Hematopoietic multipotent progenitor cell treated with erythropoietin and hydrocortisone succinate and interleukin-3 and kit ligand, for 15 days (in vitro differentiated cells): ENCODE data around the gene LHX2.
"Not testable (repeated sequence)": the region's sequence is repeated elsewhere in the genome, so short reads cannot be mapped to it uniquely, and the experiment has no call there.

Experiments
- DNase-seq: peaks from one replicate; pipeline ENCODE4 v3.0.0-alpha.2; 2015; ENCODE audit warnings: low spot score

The LHX2 gene

GRCh38 chr9:124011460-124012301, at the start of gene LHX2:
TSS of gene LHX2 (plus strand) at chr9:124011768. CDS start at chr9:124012349, 581 bp downstream.
- no peak for DNase-seq

GRCh38 chr9:123964761-123965160, 46.8 kb upstream of the LHX2 start:
- no peak for DNase-seq

- DNase-seq = no peak
Observed at GRCh38 chr9:123965801-123966686, 45.5 kb upstream of the LHX2 start.

- DNase-seq = no peak
Observed at GRCh38 chr9:123967323-123967722, 44.2 kb upstream of the LHX2 start.

- no peak for DNase-seq
Observed at GRCh38 chr9:123972618-123973017, 39.0 kb upstream of the LHX2 start.

- DNase-seq = no peak
Observed at GRCh38 chr9:123973590-123974223, 37.9 kb upstream of the LHX2 start.

GRCh38 chr9:123974471-123974870, 37.1 kb upstream of the LHX2 start:
- no peak for DNase-seq

GRCh38 chr9:123975871-123976270, 35.7 kb upstream of the LHX2 start:
- DNase-seq = no peak

- not testable (repeated sequence) for DNase-seq
Observed at GRCh38 chr9:123976579-123976978, 35.0 kb upstream of the LHX2 start.

- no peak for DNase-seq
Observed at GRCh38 chr9:123978981-123979380, 32.6 kb upstream of the LHX2 start.

- no peak for DNase-seq
Observed at GRCh38 chr9:123982535-123982934, 29.0 kb upstream of the LHX2 start.

GRCh38 chr9:123983047-123983446, 28.5 kb upstream of the LHX2 start:
- DNase-seq = no peak

GRCh38 chr9:123984802-123985201, 26.8 kb upstream of the LHX2 start:
- DNase-seq = no peak

GRCh38 chr9:123985869-123986268, 25.7 kb upstream of the LHX2 start:
- DNase-seq = no peak

GRCh38 chr9:123990427-123990826, 21.1 kb upstream of the LHX2 start:
- no peak for DNase-seq

GRCh38 chr9:123992679-123993078, 18.9 kb upstream of the LHX2 start:
- DNase-seq = not testable (repeated sequence)

- no peak for DNase-seq
Observed at GRCh38 chr9:123996731-123997421, 14.7 kb upstream of the LHX2 start.

- no peak for DNase-seq
Observed at GRCh38 chr9:123997665-123998277, 13.8 kb upstream of the LHX2 start.

GRCh38 chr9:123998278-123998925, 13.2 kb upstream of the LHX2 start:
- no peak for DNase-seq

- no peak for DNase-seq
Observed at GRCh38 chr9:123998970-123999621, 12.5 kb upstream of the LHX2 start.
